GM18519 (cell line): ENCODE results near the gene FLRT1.

ENCODE experiments used
- ATAC-seq: cut with Tn5 transposase; IDR thresholded peaks from one replicate; pipeline ENCODE4 v1.9.1; 2021; ENCODE audit warnings: mild to moderate bottlenecking, moderate library complexity; ENCODE audit not compliant: unreplicated experiment, low FRiP score

Gene FLRT1

GRCh38 chr11:64023712-64024710 is 11.7 kb upstream of the FLRT1 start:
- no peak for ATAC-seq

GRCh38 chr11:64025205-64025604 is 10.5 kb upstream of the FLRT1 start:
- no peak for ATAC-seq

GRCh38 chr11:64026575-64027205 is 9.0 kb upstream of the FLRT1 start:
- no peak for ATAC-seq

GRCh38 chr11:64027651-64028397 is 7.9 kb upstream of the FLRT1 start:
- no peak for ATAC-seq

GRCh38 chr11:64028398-64029115 is 7.2 kb upstream of the FLRT1 start:
- ATAC-seq: no peak

GRCh38 chr11:64029773-64030172 is 6.0 kb upstream of the FLRT1 start:
- ATAC-seq: no peak

- no peak for ATAC-seq
These were observed 4.7 kb upstream of the FLRT1 start for GRCh38 chr11:64031001-64031400.

- no peak for ATAC-seq
These were observed 3.7 kb upstream of the FLRT1 start for GRCh38 chr11:64032050-64032449.

- ATAC-seq: no peak
These were observed 1.3 kb upstream of the FLRT1 start for GRCh38 chr11:64034411-64034811.

- no peak for ATAC-seq
These were observed 628 bp upstream of the FLRT1 start for GRCh38 chr11:64035081-64035524.

- no peak for ATAC-seq
These were observed 626 bp downstream of the FLRT1 start for GRCh38 chr11:64036087-64037026.

- ATAC-seq: no peak
These were observed 1.4 kb downstream of the FLRT1 start for GRCh38 chr11:64037027-64037634.

GRCh38 chr11:64038500-64038899 is 2.8 kb downstream of the FLRT1 start:
- no peak for ATAC-seq

- ATAC-seq: no peak
These were observed 3.4 kb downstream of the FLRT1 start for GRCh38 chr11:64039012-64039665.

GRCh38 chr11:64040684-64041322 is 5.1 kb downstream of the FLRT1 start:
- no peak for ATAC-seq

GRCh38 chr11:64041846-64042245 is 6.1 kb downstream of the FLRT1 start:
- no peak for ATAC-seq

- no peak for ATAC-seq
These were observed 6.6 kb downstream of the FLRT1 start for GRCh38 chr11:64042301-64042700.

- no peak for ATAC-seq
These were observed 7.8 kb downstream of the FLRT1 start for GRCh38 chr11:64043545-64043944.
